ENCODE measurements around the gene PNISR. TPM values are rescaled to one million over a fixed set of nuclear protein-coding genes. Genes with fewer than 3 reads are reported as not detected.

PNISR gene
- total RNA-seq, 4 donors from 2014 or later, result 183 to 302 (median 241) TPM

- peaks cover 23 to 33% of the 10 kb centered on the region in 2 donors for H3K4me1 ChIP-seq
- no peaks in the 10 kb centered on the region for H3K9me3 ChIP-seq
- H3K4me3 ChIP-seq (replicated peaks in 1 of 3), result no peak overlapping the region
- no peak overlapping the region for H3K27ac ChIP-seq
- H3K36me3 ChIP-seq, result peaks cover 0 to 4% of the 10 kb centered on the region in 2 donors
- intact Hi-C loops (cut with DNase I), result no loop called here
- no peaks in the 10 kb centered on the region for H3K27me3 ChIP-seq
- no peak for DNase-seq
- no peak for TF ChIP-seq POLR2A (IDR thresholded peaks at IDR 0.05)
- TF ChIP-seq CTCF (IDR thresholded peaks at IDR 0.05), result no peak
- 96 to 97% methylated on average over 5 of the region's 5 CpGs for WGBS, 2 donors
Measured at GRCh38 chr6:99427988-99428387, 2.9 kb upstream of the PNISR start.

- Histone ChIP-seq H3K9me3 (no peaks in the 10 kb centered on the region), H3K4me3 (replicated peaks in 1 of 3) (peak overlapping the region; percentile 7 to 67 (median 55)), H3K27ac (peak overlapping the region; percentile 95 to 99 (median 97)), H3K36me3 (peaks cover 0 to 4% of the 10 kb centered on the region in 2 donors), H3K27me3 (no peaks in the 10 kb centered on the region), H3K4me1 (peaks cover 28 to 43% of the 10 kb centered on the region in 2 donors)
- no peak for DNase-seq
- TF ChIP-seq CTCF (IDR thresholded peaks at IDR 0.05), result no peak
- no peak for TF ChIP-seq POLR2A (IDR thresholded peaks at IDR 0.05)
- 38 to 52% methylated on average over 4 of the region's 4 CpGs for WGBS, 2 donors
- intact Hi-C loops (cut with DNase I), result no loop called here
Measured at GRCh38 chr6:99426451-99426757, 1.3 kb upstream of the PNISR start.

GRCh38 chr6:99425647-99426450 lies 741 bp upstream of the PNISR start:
- 2 to 3% methylated on average over 28 to 29 of the region's 29 CpGs for WGBS, 2 donors
- H3K9me3 ChIP-seq, result no peaks in the 10 kb centered on the region
- peaks cover 0 to 4% of the 10 kb centered on the region in 2 donors for H3K36me3 ChIP-seq
- no peaks in the 10 kb centered on the region for H3K27me3 ChIP-seq
- no peak for TF ChIP-seq POLR2A (IDR thresholded peaks at IDR 0.05)
- peak in 4 of 6 experiments; percentile 20 to 36 (median 34) for TF ChIP-seq CTCF (IDR thresholded peaks at IDR 0.05)
- peak; percentile 82 to 88 for DNase-seq
- intact Hi-C loops (cut with DNase I), result no loop called here
- H3K4me1 ChIP-seq, result peaks cover 28 to 46% of the 10 kb centered on the region in 2 donors
- H3K4me3 ChIP-seq (replicated peaks in 1 of 3), result peak overlapping the region; percentile 7 to 67 (median 55)
- H3K27ac ChIP-seq, result peak overlapping the region; percentile 95 to 99 (median 97)

- 57% methylated on average over 5 of the region's 5 CpGs for WGBS, 2 donors
- Histone ChIP-seq H3K4me1 (peaks cover 32 to 46% of the 10 kb centered on the region in 2 donors), H3K27ac (peak overlapping the region in 2 of 3 donors; percentile 97 to 99), H3K36me3 (no peaks in the 10 kb centered on the region), H3K9me3 (no peaks in the 10 kb centered on the region), H3K27me3 (no peaks in the 10 kb centered on the region), H3K4me3 (replicated peaks in 1 of 3) (peak overlapping the region in 2 of 3 donors; percentile 55 to 67)
- intact Hi-C loops (cut with DNase I), result no loop called here
- DNase-seq, result no peak
- TF ChIP-seq CTCF (IDR thresholded peaks at IDR 0.05), result no peak
Measured at GRCh38 chr6:99424022-99424421, 1.1 kb downstream of the PNISR start.

GRCh38 chr6:99422912-99423311 lies 2.2 kb downstream of the PNISR start:
- intact Hi-C loops (cut with DNase I), result no loop called here
- no peak for DNase-seq
- Histone ChIP-seq H3K4me1 (peaks cover 32 to 44% of the 10 kb centered on the region in 2 donors), H3K36me3 (no peaks in the 10 kb centered on the region), H3K27ac (no peak overlapping the region), H3K4me3 (replicated peaks in 1 of 3) (no peak overlapping the region), H3K9me3 (no peaks in the 10 kb centered on the region), H3K27me3 (no peaks in the 10 kb centered on the region)
- TF ChIP-seq POLR2A (IDR thresholded peaks at IDR 0.05) (no peak), CTCF (IDR thresholded peaks at IDR 0.05) (no peak)
- 82 to 92% methylated on average over 6 of the region's 6 CpGs for WGBS, 2 donors

Data from thyroid gland (tissue), 4 donors.